Measurements from ENCODE around the gene PDPR.
"Not testable (repeated sequence)": the region's sequence is repeated elsewhere in the genome, so short reads cannot be mapped to it uniquely, and the experiment has no call there.

- TF ChIP-seq CTCF (IDR thresholded peaks at IDR 0.05); POLR2AphosphoS5 (IDR thresholded peaks at IDR 0.05; ENCODE audit: low read depth, low read length); TCF7L2 (IDR thresholded peaks at IDR 0.05; ENCODE audit: low read depth, low read length): not testable (repeated sequence)
Observed at GRCh38 chr16:70066751-70067150, 47.4 kb upstream of the PDPR start.
